ENCODE data around the gene PTPRN2. TPM values are rescaled to one million over a fixed set of nuclear protein-coding genes. Genes with fewer than 3 reads are reported as not detected.

The PTPRN2 gene
- total RNA-seq, 1 experiment from 2014 or later: 2.1 TPM

DNA sequence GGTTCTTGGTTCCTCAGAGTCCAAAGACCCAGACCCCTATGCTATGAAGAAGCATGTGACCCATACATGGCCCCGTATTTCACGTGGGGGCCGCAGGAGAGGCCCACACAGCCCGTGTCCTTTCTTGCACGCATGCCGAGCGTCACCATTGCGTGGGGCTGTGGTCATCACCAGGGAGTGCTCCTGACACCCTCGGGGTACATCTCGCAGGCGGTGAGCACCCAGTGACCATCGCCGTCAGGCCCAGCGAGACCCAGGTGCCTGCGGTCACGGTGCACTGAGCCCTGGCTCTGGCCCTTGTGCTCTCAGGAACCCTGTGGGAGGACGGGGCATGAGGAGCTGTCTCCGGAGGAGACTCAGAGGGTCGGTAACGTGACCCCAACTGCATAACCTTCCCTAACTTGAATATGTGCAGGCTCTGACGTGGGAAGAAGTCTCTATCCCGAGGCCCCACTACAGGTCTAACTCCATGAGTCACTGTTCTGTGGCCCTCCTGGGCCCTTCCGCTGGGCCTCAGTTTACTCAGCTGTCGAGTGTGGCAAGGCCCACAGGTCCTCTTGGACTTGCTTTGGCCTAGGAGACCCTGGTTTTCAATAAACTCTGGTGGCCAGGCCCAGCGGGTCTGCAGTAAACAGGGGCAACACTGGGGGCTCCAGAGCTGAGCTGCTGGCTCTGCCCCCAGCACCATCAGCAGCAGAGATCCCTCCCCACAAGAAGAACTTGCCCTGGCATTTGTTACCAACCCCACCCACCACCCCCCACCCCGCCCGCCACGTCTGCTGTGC is 503.9 kb downstream of the PTPRN2 start:
- Histone ChIP-seq H3K9ac (ENCODE audit: low read length) (no peak overlapping the region), H3K4me1 (ENCODE audit: control insufficient read depth in 1 of 2, insufficient read depth in 2 of 2, low read length in 2 of 2) (no peaks in the 10 kb centered on the region), H3K79me2 (ENCODE audit: insufficient read depth, low read length) (no peaks in the 10 kb centered on the region), H3K9me3 (ENCODE audit: control insufficient read depth in 1 of 2, insufficient read depth in 1 of 2, low read depth in 1 of 2, low read length in 2 of 2) (no peaks in the 10 kb centered on the region), H3K4me2 (ENCODE audit: low read length) (no peak overlapping the region), H2AFZ (ENCODE audit: low read depth, low read length, poor library complexity, severe bottlenecking) (no peak overlapping the region), H4K20me1 (ENCODE audit: insufficient read depth) (no peaks in the 10 kb centered on the region), H3K27me3 (ENCODE audit: insufficient read depth, low read length) (no peaks in the 10 kb centered on the region), H3K9me2 (ENCODE audit: insufficient read depth) (no peaks in the 10 kb centered on the region), H3K4me3 (replicated peaks in 1 of 2; ENCODE audit: low read depth in 1 of 2, low read length in 2 of 2) (no peak overlapping the region), H3K36me3 (ENCODE audit: control insufficient read depth in 1 of 2, insufficient read depth in 2 of 2, low read length in 2 of 2) (no peaks in the 10 kb centered on the region), H3K27ac (ENCODE audit: low read depth, low read length) (no peak overlapping the region)
- no TSS peak for BruUV-seq (replicated peaks)
- DNase-seq (ENCODE audit: low read depth, low spot score): no peak
- ChIA-PET CTCF (no interaction called here), POLR2A (no interaction called here), RAD21 (ENCODE audit: low non-redundant PET in 1 of 2, low total read pairs in 2 of 2, uncharacterized antibody in 2 of 2, unreplicated experiment in 2 of 2) (no interaction called here)
- intact Hi-C loops (cut with micrococcal nuclease): no loop called here
- TF ChIP-seq CEBPB (IDR thresholded peaks at IDR 0.05; ENCODE audit: low read depth) (no peak), CBX3 (IDR thresholded peaks at IDR 0.05; ENCODE audit: low read depth) (no peak), EZH2 (IDR thresholded peaks at IDR 0.05) (no peak), EZH2phosphoT487 (IDR thresholded peaks at IDR 0.05; ENCODE audit: borderline replicate concordance) (no peak), POLR2AphosphoS5 (IDR thresholded peaks at IDR 0.05; ENCODE audit: low read depth, low read length) (no peak), POLR2A (IDR thresholded peaks at IDR 0.05; ENCODE audit: borderline replicate concordance, extremely low read depth, insufficient read depth, insufficient read length) (no peak), JUND (IDR thresholded peaks at IDR 0.05) (no peak), SP1 (IDR thresholded peaks at IDR 0.05; ENCODE audit: low read depth) (no peak), ZNF274 (IDR thresholded peaks at IDR 0.05; ENCODE audit: low read depth, low read length) (no peak), YY1 (IDR thresholded peaks at IDR 0.05; ENCODE audit: extremely low read depth, insufficient replicate concordance, low read depth, low read length) (no peak), RAD21 (IDR thresholded peaks at IDR 0.05; ENCODE audit: low read depth) (no peak), EGR1 (IDR thresholded peaks at IDR 0.05; ENCODE audit: low read depth) (no peak), ZFX (IDR thresholded peaks at IDR 0.05) (no peak)
- TF ChIP-seq, protein P1, sequence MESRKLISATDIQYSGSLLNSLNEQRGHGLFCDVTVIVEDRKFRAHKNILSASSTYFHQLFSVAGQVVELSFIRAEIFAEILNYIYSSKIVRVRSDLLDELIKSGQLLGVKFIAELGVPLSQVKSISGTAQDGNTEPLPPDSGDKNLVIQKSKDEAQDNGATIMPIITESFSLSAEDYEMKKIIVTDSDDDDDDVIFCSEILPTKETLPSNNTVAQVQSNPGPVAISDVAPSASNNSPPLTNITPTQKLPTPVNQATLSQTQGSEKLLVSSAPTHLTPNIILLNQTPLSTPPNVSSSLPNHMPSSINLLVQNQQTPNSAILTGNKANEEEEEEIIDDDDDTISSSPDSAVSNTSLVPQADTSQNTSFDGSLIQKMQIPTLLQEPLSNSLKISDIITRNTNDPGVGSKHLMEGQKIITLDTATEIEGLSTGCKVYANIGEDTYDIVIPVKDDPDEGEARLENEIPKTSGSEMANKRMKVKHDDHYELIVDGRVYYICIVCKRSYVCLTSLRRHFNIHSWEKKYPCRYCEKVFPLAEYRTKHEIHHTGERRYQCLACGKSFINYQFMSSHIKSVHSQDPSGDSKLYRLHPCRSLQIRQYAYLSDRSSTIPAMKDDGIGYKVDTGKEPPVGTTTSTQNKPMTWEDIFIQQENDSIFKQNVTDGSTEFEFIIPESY (IDR thresholded peaks at IDR 0.05; ENCODE audit: extremely low read depth, insufficient replicate concordance, low read length): no peak
- TF ChIP-seq, protein P2, sequence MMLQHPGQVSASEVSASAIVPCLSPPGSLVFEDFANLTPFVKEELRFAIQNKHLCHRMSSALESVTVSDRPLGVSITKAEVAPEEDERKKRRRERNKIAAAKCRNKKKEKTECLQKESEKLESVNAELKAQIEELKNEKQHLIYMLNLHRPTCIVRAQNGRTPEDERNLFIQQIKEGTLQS (IDR thresholded peaks at IDR 0.05): no peak
- TF ChIP-seq, protein P3, sequence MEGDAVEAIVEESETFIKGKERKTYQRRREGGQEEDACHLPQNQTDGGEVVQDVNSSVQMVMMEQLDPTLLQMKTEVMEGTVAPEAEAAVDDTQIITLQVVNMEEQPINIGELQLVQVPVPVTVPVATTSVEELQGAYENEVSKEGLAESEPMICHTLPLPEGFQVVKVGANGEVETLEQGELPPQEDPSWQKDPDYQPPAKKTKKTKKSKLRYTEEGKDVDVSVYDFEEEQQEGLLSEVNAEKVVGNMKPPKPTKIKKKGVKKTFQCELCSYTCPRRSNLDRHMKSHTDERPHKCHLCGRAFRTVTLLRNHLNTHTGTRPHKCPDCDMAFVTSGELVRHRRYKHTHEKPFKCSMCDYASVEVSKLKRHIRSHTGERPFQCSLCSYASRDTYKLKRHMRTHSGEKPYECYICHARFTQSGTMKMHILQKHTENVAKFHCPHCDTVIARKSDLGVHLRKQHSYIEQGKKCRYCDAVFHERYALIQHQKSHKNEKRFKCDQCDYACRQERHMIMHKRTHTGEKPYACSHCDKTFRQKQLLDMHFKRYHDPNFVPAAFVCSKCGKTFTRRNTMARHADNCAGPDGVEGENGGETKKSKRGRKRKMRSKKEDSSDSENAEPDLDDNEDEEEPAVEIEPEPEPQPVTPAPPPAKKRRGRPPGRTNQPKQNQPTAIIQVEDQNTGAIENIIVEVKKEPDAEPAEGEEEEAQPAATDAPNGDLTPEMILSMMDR (IDR thresholded peaks at IDR 0.05 in 2 of 3, conservative IDR thresholded peaks at IDR 0.05 in 1 of 3; ENCODE audit: borderline replicate concordance in 1 of 3, insufficient read depth in 1 of 3, low read depth in 2 of 3, low read length in 2 of 3): no peak
- TF ChIP-seq, protein P4, sequence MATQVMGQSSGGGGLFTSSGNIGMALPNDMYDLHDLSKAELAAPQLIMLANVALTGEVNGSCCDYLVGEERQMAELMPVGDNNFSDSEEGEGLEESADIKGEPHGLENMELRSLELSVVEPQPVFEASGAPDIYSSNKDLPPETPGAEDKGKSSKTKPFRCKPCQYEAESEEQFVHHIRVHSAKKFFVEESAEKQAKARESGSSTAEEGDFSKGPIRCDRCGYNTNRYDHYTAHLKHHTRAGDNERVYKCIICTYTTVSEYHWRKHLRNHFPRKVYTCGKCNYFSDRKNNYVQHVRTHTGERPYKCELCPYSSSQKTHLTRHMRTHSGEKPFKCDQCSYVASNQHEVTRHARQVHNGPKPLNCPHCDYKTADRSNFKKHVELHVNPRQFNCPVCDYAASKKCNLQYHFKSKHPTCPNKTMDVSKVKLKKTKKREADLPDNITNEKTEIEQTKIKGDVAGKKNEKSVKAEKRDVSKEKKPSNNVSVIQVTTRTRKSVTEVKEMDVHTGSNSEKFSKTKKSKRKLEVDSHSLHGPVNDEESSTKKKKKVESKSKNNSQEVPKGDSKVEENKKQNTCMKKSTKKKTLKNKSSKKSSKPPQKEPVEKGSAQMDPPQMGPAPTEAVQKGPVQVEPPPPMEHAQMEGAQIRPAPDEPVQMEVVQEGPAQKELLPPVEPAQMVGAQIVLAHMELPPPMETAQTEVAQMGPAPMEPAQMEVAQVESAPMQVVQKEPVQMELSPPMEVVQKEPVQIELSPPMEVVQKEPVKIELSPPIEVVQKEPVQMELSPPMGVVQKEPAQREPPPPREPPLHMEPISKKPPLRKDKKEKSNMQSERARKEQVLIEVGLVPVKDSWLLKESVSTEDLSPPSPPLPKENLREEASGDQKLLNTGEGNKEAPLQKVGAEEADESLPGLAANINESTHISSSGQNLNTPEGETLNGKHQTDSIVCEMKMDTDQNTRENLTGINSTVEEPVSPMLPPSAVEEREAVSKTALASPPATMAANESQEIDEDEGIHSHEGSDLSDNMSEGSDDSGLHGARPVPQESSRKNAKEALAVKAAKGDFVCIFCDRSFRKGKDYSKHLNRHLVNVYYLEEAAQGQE (IDR thresholded peaks at IDR 0.05; ENCODE audit: low read depth): no peak
- no peak for ATAC-seq
